Activated T-cell treated with anti-CD3 and anti-CD28 coated beads, Interleukin-2, amount 50 U/mL, for 72 hours (primary cell): ENCODE results near the gene SNRNP27. TPM values are rescaled to one million over a fixed set of nuclear protein-coding genes. Genes with fewer than 3 reads are reported as not detected.
"Not testable (repeated sequence)": the region's sequence is repeated elsewhere in the genome, so short reads cannot be mapped to it uniquely, and the experiment has no call there.

ENCODE experiments used
- ATAC-seq, 2 donors: fragments of 150-1000 bp; cut with Tn5 transposase; replicated peaks in 1 of 2; 2 replicates each; pipeline ENCODE4 v1.10.0; 2021; ENCODE audit warnings: moderate library complexity in 2 of 2, mild to moderate bottlenecking in 1 of 2
- DNase-seq, 2 donors: peaks; one replicate each; pipeline ENCODE4 v3.0.0; 2021 to 2022; ENCODE audit warnings: mixed read lengths in 1 of 2
- H3K27ac Mint-ChIP-seq: one replicate; pipeline ENCODE4 v1.8.0; 2022; ENCODE audit warnings: mild to moderate bottlenecking, moderate library complexity, mixed read lengths
- H3K27me3 Mint-ChIP-seq: one replicate; pipeline ENCODE4 v1.8.0; 2022; ENCODE audit warnings: low read depth, mixed read lengths
- H3K36me3 Mint-ChIP-seq, 2 donors: one replicate each; pipeline ENCODE4 v1.8.0; 2022; ENCODE audit warnings: mixed read lengths in 2 of 2, mild to moderate bottlenecking in 1 of 2; ENCODE audit not compliant: insufficient read depth in 2 of 2
- H3K4me1 Mint-ChIP-seq: one replicate; pipeline ENCODE4 v1.8.0; 2022; ENCODE audit warnings: low read depth, mixed read lengths
- H3K4me3 Mint-ChIP-seq, 2 donors: one replicate each; pipeline ENCODE4 v1.8.0; 2022; ENCODE audit warnings: mild to moderate bottlenecking in 2 of 2, mixed read lengths in 2 of 2, moderate library complexity in 2 of 2
- H3K9me3 Mint-ChIP-seq, 2 donors: one replicate each; pipeline ENCODE4 v1.8.0; 2022; ENCODE audit warnings: mixed read lengths in 2 of 2
- total RNA-seq, 2 donors: library from RNA; stranded (reverse); gene quantifications; one replicate each; pipeline ENCODE4 v1.2.3, GENCODE V29; 2022

Gene SNRNP27
- total RNA-seq, 2 donors from 2014 or later = 67.4 to 77.4 TPM

DNA sequence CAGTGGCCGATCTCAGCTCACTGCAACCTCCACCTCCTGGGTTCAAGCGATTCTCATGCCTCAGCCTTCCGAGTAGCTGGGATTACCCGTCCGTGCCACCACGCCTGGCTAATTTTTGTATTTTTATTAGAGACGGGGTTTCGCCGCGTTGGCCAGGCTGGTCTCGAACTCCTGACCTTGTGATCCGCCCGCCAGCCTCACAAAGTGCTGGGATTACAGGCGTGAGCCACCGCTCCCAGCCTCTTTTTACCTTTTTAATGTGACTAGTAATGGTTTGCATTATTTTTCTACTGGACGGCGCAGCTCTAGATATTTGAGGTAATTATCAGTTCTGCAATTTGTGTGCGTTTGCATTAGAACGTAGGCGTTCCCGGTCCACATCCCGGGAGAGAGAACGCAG is 981 bp downstream of the SNRNP27 start:
- H3K9me3 Mint-ChIP-seq, ATAC-seq, DNase-seq, H3K27me3 Mint-ChIP-seq: not testable (repeated sequence)
- Mint-ChIP-seq H3K27ac (peak overlapping the region; percentile 100), H3K4me1 (peaks cover 45% of the 10 kb centered on the region), H3K36me3 (peaks cover 9 to 30% of the 10 kb centered on the region in 2 donors), H3K4me3 (peak overlapping the region; percentile 98 to 100)

DNA sequence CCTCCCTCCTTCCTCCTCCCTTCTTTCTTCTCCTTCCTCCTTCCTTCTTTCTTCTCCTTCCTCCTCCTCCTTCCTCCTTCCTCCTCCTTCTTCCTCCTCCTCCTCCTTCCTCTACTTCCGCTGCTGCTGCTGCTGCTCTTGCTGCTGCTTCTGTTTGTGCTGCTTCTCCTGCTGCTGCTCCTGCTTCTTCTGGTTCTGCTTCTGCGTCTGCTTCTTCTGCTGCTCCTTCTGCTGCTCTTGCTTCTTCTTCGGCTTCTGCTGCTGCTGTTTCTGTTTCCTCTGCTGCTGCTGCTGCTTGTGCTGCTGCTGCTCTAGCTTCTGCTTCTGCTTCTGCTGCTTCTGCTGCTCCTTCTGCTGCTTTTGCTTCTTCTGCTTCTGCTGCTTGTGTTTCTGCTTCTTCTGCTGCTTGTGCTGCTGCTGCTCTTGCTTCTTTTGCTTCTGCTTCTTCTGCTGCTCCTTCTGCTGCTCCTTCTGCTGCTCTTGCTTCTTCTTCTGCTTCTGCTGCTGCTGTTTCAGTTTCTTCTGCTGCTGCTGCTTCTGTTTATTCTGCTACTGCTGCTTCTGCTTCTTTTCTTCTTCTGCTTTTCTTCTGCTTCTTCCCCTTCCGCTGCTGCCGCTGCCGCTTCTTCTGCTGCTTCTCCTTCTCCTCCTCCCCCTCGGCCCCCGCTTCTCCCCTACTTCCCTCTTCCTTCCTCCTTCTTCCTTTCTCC is 8.6 kb downstream of the SNRNP27 start:
- DNase-seq = no peak
- H3K9me3 Mint-ChIP-seq = no peaks in the 10 kb centered on the region
- peak overlapping the region; percentile 67 for H3K27ac Mint-ChIP-seq
- H3K4me1 Mint-ChIP-seq = peaks cover 52% of the 10 kb centered on the region
- H3K36me3 Mint-ChIP-seq = peaks cover 17 to 37% of the 10 kb centered on the region in 2 donors
- ATAC-seq = peak in 1 of 2 donors; percentile 26
- H3K27me3 Mint-ChIP-seq = no peaks in the 10 kb centered on the region
- peak overlapping the region; percentile 85 to 88 for H3K4me3 Mint-ChIP-seq

DNA sequence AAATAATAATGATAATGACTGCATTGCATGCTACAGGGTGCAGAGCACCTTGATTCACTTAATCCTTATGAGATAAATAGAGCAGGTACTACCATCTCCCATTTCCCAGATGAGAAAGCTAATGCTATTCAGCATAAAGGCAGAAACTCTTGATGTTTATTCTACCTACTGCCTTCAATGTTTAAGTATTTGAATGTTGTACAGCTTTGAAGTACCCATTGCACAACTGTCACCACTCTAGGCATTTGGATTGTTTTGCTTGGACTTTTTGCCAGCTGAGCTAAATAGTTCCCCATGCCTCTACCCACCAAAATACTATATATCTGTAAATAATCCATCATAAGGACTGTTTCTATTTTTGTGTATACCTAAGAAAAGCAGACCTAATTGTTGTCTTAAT is 13.5 kb downstream of the SNRNP27 start:
- Mint-ChIP-seq H3K36me3 (peaks cover 7 to 19% of the 10 kb centered on the region in 2 donors), H3K27me3 (no peaks in the 10 kb centered on the region), H3K4me3 (no peak overlapping the region), H3K4me1 (peaks cover 21% of the 10 kb centered on the region), H3K27ac (no peak overlapping the region), H3K9me3 (no peaks in the 10 kb centered on the region)
- ATAC-seq = no peak
- DNase-seq = no peak

DNA sequence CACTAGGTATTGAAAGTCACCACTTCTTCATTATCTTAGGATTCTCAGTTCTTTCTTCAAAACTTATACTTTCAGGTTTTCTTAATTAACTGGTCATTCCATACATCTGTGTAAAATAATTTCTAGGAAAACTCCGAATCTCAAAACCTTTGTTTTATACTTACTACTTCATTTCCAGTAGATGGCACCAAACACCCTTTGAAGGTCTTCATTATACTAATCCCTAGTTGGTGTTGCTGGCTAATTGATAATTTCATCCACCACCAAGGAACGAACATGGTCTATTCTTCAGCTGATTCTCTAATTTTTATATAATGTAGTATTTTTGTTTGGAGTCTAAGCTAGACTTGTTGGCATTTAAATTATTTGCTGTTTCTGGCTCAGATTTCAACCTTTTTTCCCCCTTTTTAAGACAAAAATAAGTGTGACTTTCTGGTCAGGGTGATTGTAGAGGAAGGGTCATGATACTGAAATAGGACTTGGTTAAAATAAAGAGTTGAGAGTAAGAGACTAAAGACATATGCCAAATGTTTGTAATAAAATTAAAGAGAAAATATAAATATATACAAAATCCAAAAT is 18.3 kb downstream of the SNRNP27 start:
- ATAC-seq (no peak), DNase-seq (no peak)
- H3K4me3 Mint-ChIP-seq = no peak overlapping the region
- peak overlapping the region; percentile 91 for H3K27ac Mint-ChIP-seq
- peaks cover 9 to 10% of the 10 kb centered on the region in 2 donors for H3K36me3 Mint-ChIP-seq
- H3K4me1 Mint-ChIP-seq = peaks cover 22% of the 10 kb centered on the region
- no peaks in the 10 kb centered on the region for H3K27me3 Mint-ChIP-seq
- H3K9me3 Mint-ChIP-seq = no peaks in the 10 kb centered on the region

DNA sequence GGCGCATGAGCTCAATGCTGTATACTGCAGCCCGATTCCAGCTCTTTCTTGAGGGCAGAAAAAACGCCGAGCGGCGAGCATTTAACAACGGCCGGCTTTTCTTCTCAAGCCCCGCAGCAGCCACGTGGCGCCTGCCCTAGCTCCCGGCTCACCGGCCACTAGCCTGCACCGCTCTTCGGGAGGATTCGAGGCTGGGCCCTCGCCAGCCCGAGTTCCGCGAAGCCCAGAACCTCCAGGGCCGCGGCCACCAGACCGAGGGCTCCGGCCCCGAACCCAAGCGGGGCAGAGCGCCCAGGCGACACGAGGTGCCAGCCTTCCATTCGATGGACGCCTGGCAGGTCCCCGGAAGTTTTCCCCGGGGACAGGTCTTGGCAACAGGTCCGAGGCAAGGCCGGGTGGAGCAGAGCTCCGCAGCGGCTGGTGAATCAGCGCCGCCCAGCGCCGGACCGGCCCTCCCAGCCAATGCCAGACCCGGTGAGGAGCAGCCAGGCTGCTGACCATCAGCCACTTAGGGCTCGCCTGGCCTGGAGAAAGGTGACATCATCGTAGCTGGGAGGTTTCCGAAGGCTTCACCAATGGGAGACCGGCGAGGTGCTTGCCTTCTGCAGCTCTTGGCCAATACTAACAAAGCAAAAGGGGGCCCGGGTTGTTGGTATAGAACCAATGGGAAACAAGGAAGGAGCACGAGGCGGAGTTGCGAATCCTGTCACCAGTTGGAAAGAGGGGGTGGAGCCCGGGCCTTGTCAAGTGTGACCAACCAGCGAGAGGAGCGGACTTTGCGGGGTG is 20.6 kb downstream of the SNRNP27 start:
- Mint-ChIP-seq H3K36me3 (peaks cover 7 to 11% of the 10 kb centered on the region in 2 donors), H3K27me3 (no peaks in the 10 kb centered on the region), H3K9me3 (no peaks in the 10 kb centered on the region), H3K4me1 (peaks cover 34% of the 10 kb centered on the region), H3K4me3 (peak overlapping the region; percentile 81 to 84), H3K27ac (peak overlapping the region; percentile 82)
- ATAC-seq = peak; percentile 91 to 93
- peak; percentile 99 to 100 for DNase-seq

DNA sequence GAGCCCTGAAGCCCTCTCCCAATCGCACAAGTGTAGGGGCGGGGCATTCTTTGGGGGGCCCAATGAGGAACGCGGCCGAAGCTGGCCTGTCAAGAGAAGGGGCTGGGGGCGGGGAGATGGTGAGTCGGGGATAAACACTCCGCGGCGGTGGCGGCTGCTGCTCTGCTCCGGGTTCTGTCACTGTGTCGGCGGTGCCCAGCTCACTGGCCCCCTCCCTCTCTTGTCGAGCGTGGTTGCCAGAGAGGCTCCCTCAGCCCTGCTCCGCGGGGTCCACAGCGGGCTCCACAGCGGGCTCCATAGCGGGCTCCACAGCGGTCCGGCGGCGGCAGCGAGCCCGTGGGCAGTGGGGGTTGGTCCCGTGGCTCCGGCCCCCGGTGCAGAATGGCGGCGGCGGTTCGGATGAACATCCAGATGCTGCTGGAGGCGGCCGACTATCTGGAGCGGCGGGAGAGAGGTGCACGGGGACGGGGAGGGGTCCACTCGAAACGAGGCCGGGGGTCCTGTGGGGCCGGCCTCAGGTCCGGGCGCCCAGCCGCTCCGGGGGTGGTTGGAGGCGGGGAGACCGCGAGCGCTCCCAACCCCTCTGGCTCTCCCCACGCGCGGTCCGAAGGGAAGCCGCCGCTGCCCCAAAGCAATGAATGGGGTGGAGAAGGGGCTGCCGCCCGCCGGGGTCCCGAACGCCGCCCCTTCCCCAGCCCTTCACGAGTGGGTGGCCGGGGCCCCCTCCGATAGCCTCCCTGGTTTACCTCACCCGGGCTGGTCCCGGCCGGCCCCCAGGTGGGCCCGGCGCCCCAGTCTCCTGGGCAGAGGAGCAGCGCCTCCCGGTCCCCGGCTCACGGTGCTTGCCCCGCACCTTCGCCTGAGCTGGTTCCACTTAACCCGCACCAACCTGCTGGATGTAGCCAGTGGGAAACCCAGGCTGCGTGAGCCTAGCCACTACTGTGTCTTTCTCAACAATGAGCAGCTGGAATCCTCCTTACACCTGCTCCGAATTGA is 21.5 kb downstream of the SNRNP27 start, which contains the start of gene MXD1:
Gene MXD1, plus strand, starts transcription at position 160 of the 996 bp plus-strand sequence. Its CDS starts 222 bp downstream, at position 382.
- H3K9me3 Mint-ChIP-seq = no peaks in the 10 kb centered on the region
- H3K4me3 Mint-ChIP-seq = peak within 1 kb of the TSS; percentile 84 to 90
- peaks cover 34% of the 10 kb centered on the region for H3K4me1 Mint-ChIP-seq
- DNase-seq (peak; percentile 31), ATAC-seq (peak in 1 of 2 donors; percentile 1)
- peak within 1 kb of the TSS; percentile 82 for H3K27ac Mint-ChIP-seq
- peaks cover 9 to 13% of the 10 kb centered on the region in 2 donors for H3K36me3 Mint-ChIP-seq
- no peaks in the 10 kb centered on the region for H3K27me3 Mint-ChIP-seq

DNA sequence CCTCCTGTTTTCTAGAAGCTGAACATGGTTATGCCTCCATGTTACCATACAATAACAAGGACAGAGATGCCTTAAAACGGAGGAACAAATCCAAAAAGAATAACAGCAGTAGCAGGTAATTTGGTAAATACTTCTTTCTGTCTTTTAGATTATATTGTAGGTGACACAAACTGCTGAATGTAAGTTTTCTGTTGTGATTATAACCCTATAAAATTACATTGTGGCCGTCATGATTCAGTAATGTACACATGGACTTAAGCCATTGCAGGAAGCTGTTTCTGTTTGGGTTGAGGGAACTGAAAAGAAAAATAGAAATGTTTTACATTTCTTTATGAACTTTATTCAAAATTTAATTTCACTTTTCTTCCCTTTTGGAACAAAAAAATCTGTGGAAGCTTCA is 22.4 kb downstream of the SNRNP27 start:
- ATAC-seq (no peak), DNase-seq (no peak)
- H3K27ac Mint-ChIP-seq = peak overlapping the region; percentile 86
- H3K4me3 Mint-ChIP-seq = peak overlapping the region; percentile 75 to 90
- no peaks in the 10 kb centered on the region for H3K9me3 Mint-ChIP-seq
- H3K4me1 Mint-ChIP-seq = peaks cover 34% of the 10 kb centered on the region
- no peaks in the 10 kb centered on the region for H3K27me3 Mint-ChIP-seq
- peaks cover 9 to 13% of the 10 kb centered on the region in 2 donors for H3K36me3 Mint-ChIP-seq

DNA sequence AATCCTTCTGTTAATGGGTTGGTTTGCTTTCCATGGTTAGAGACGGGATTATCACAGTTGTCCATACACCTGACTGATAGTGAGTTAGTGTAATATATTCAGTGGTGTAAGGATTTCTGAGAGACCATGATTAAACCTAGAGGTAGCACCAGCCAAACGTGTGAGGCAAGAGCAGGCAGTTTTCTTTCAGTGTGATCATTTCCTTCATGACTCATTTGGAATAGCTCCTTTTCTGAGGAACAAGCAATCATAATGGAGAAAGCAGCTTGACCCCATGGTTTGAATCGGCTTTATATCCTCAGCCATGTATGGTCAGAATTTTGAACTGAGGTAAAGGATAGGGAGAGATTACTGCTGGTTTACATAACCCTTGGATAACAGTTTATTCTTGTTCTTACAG is 24.1 kb downstream of the SNRNP27 start:
- DNase-seq (no peak), ATAC-seq (no peak)
- peak overlapping the region in 1 of 2 donors; percentile 90 for H3K4me3 Mint-ChIP-seq
- H3K27me3 Mint-ChIP-seq = no peaks in the 10 kb centered on the region
- H3K9me3 Mint-ChIP-seq = no peaks in the 10 kb centered on the region
- H3K27ac Mint-ChIP-seq = peak overlapping the region; percentile 86
- peaks cover 9 to 15% of the 10 kb centered on the region in 2 donors for H3K36me3 Mint-ChIP-seq
- H3K4me1 Mint-ChIP-seq = peaks cover 32% of the 10 kb centered on the region

DNA sequence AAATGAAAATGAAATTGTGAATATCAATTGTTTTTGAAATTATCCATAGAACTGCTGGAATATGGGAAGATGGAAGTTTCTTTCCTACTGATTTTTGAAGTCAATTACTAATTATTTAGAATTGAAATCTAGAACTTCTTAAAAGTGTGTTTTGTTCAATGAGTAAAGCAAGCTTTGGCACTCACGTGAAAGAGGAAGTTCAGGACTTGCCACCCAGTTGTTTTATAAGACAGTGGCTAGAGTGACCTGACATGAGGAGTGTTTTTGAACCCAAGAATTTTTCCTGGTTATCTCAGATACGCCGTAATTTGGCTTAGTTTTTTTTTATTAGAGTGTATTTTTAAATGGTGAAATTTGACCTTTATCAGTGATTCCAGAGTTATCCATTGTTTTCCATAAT is 24.6 kb downstream of the SNRNP27 start:
- ATAC-seq (no peak), DNase-seq (no peak)
- Mint-ChIP-seq H3K4me1 (peaks cover 27% of the 10 kb centered on the region), H3K27ac (no peak overlapping the region), H3K36me3 (peaks cover 12 to 16% of the 10 kb centered on the region in 2 donors), H3K9me3 (no peaks in the 10 kb centered on the region), H3K4me3 (peak overlapping the region in 1 of 2 donors; percentile 90), H3K27me3 (no peaks in the 10 kb centered on the region)

DNA sequence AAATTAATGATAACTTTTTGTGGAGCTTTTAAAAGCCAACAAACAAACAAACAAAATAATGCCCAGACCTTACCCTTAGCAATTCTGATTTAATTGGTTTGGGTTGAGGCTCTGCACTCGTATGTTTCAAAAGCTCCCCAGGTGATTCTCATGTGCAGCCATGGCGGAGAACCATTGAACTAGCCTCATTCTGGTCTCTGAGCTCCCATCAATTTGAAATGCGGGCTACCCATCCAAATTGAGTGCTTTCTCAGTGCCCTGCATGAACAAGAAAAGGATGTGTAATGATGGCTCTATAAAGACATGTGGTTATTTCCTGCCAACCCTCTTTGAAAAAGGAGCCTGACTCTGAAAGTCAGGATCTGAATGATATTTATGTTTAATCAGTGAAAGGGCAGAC is 29.4 kb downstream of the SNRNP27 start:
- H3K9me3 Mint-ChIP-seq = no peaks in the 10 kb centered on the region
- H3K27ac Mint-ChIP-seq = no peak overlapping the region
- DNase-seq = no peak
- peaks cover 6 to 11% of the 10 kb centered on the region in 2 donors for H3K36me3 Mint-ChIP-seq
- H3K4me3 Mint-ChIP-seq = no peak overlapping the region
- peaks cover 17% of the 10 kb centered on the region for H3K4me1 Mint-ChIP-seq
- H3K27me3 Mint-ChIP-seq = no peaks in the 10 kb centered on the region
- no peak for ATAC-seq

DNA sequence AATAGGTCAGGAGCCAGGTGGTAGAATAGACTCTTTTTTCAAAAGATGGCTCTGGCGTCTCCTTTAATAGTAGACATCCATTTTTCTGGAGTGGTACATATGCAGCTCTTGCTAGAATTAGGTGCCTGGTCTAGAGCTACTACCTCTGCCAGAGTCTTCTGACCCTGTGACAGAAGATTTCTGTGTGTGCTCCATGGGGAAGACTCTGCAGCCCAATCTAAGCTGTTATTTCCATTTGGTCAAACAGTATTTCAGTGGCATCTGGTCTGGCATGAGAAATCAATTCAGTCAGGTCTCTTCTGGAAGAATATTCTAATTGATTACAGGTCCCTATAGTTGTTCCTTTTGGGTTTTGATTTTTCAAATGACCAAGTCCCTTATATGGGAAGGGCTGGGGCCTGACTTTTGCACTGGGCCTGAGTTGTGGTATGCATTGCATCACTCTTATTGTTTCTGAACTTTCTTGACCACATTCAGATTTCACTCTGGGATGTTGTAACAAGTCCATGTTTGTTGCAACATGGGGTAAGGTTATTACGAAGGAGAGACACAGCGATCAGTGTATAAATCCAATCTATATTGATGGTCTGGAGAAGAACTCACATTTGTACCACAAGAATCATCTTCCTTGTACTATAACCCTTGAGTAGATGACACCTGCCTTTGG is 33.2 kb downstream of the SNRNP27 start:
- Mint-ChIP-seq H3K27me3 (no peaks in the 10 kb centered on the region), H3K27ac (peak overlapping the region; percentile 37), H3K9me3 (no peaks in the 10 kb centered on the region), H3K4me1 (peaks cover 25% of the 10 kb centered on the region), H3K4me3 (no peak overlapping the region), H3K36me3 (peaks cover 9 to 13% of the 10 kb centered on the region in 2 donors)
- DNase-seq (no peak), ATAC-seq (peak in 1 of 2 donors; percentile 61)
